MM.1S (cell line): ENCODE measurements around the gene TMEM45A.

Experiments used
- DNase-seq: peaks from one replicate; pipeline ENCODE4 v3.0.0-alpha.2; 2015
- H2AFZ ChIP-seq: fragments of 300-600 bp; sonication (generic); 2 replicates; pipeline ENCODE4 v1.6.0; 2016; ENCODE audit warnings: antibody characterized with exemption, low read length
- H3F3A ChIP-seq: fragments of 300-600 bp; sonication (generic); 2 replicates; pipeline ENCODE4 v1.6.1; 2016; ENCODE audit warnings: mild to moderate bottlenecking, antibody characterized with exemption, low read length, moderate library complexity, mixed read lengths; ENCODE audit not compliant: insufficient read depth
- H3K27ac ChIP-seq: fragments of 300-600 bp; sonication (generic); 2 replicates; pipeline ENCODE4 v1.5.1; 2016; ENCODE audit warnings: mild to moderate bottlenecking, low read length
- H3K27me3 ChIP-seq: fragments of 300-600 bp; sonication (generic); replicated peaks from 2 replicates; pipeline ENCODE4 v1.6.0; 2016; ENCODE audit warnings: low read length; ENCODE audit not compliant: insufficient read depth
- H3K36me3 ChIP-seq: fragments of 300-600 bp; sonication (generic); replicated peaks from 2 replicates; pipeline ENCODE4 v1.6.1; 2016; ENCODE audit warnings: mild to moderate bottlenecking, low read length, mixed read lengths; ENCODE audit not compliant: insufficient read depth
- H3K4me1 ChIP-seq: fragments of 300-600 bp; sonication (generic); 2 replicates; pipeline ENCODE4 v1.6.1; 2016; ENCODE audit warnings: low read length, mixed read lengths
- H3K4me2 ChIP-seq: fragments of 300-600 bp; sonication (generic); 2 replicates; pipeline ENCODE4 v1.6.0; 2016; ENCODE audit warnings: low read depth, low read length
- H3K4me3 ChIP-seq: fragments of 300-600 bp; sonication (generic); 2 replicates; pipeline ENCODE4 v1.5.1; 2016; ENCODE audit warnings: low read length, mixed read lengths
- H3K79me2 ChIP-seq: fragments of 300-600 bp; sonication (generic); 2 replicates; pipeline ENCODE4 v1.6.1; 2016; ENCODE audit warnings: mixed run types, low read length, mixed read lengths
- H3K9ac ChIP-seq: fragments of 300-600 bp; sonication (generic); 2 replicates; pipeline ENCODE4 v1.6.1; 2016; ENCODE audit warnings: low read length, mixed read lengths
- H3K9me2 ChIP-seq: fragments of 300-600 bp; sonication (generic); replicated peaks from 2 replicates; pipeline ENCODE4 v1.6.1; 2016; ENCODE audit warnings: mild to moderate bottlenecking, low read length, mixed read lengths; ENCODE audit not compliant: insufficient read depth
- H3K9me3 ChIP-seq: fragments of 300-600 bp; sonication (generic); replicated peaks from 2 replicates; pipeline ENCODE4 v1.6.1; 2016; ENCODE audit warnings: mild to moderate bottlenecking, low read length, mixed read lengths; ENCODE audit not compliant: insufficient read depth
- H4K20me1 ChIP-seq: fragments of 300-600 bp; sonication (generic); 2 replicates; pipeline ENCODE4 v1.6.1; 2016; ENCODE audit warnings: mild to moderate bottlenecking, low read length, moderate library complexity, mixed read lengths; ENCODE audit not compliant: insufficient read depth
- EZH2 ChIP-seq: fragments of 300-600 bp; sonication (generic); optimal IDR thresholded peaks from 2 replicates; pipeline ENCODE3; 2017; ENCODE audit warnings: low read depth, mild to moderate bottlenecking, antibody characterized with exemption, low read length, mixed read lengths
- EZH2phosphoT487 ChIP-seq: fragments of 300-600 bp; sonication (generic); IDR thresholded peaks from 2 replicates; pipeline ENCODE4 v1.6.1; 2018; ENCODE audit warnings: antibody characterized with exemption, low read length
- TF ChIP-seq, protein P1 (sequence below): fragments of 300-600 bp; sonication (generic); IDR thresholded peaks from 2 replicates; pipeline ENCODE4 v1.5.1; 2016; ENCODE audit warnings: antibody characterized with exemption, low read length, mixed read lengths

Gene TMEM45A

DNA sequence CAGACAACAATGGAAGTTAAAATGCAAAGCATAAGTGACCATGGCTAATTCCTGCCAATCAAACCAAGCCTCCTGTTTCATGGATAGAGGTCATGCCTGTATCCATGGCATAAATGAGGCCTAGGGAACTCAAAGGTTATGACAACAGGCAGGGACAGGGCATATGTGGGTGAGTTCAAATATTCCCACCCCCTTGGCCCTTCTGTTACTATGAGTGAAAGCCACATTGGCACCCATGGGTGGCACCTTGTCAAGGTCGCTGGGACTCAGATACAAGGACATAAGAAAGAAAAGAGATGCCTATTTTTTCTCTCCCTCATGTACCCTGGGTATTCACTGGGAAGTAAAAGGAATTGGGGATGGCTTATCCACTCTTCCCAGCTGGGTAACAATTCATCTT, 25.3 kb upstream of the TMEM45A start:
- H3K9ac ChIP-seq: no peak overlapping the region
- H3K9me2 ChIP-seq: no peaks in the 10 kb centered on the region
- H3K4me1 ChIP-seq: peaks cover 6% of the 10 kb centered on the region; the same call in 1 of the 2 replicates
- no peaks in the 10 kb centered on the region for H3K9me3 ChIP-seq
- no peaks in the 10 kb centered on the region for H4K20me1 ChIP-seq
- TF ChIP-seq EZH2 (no peak), EZH2phosphoT487 (no peak)
- TF ChIP-seq, protein P1, sequence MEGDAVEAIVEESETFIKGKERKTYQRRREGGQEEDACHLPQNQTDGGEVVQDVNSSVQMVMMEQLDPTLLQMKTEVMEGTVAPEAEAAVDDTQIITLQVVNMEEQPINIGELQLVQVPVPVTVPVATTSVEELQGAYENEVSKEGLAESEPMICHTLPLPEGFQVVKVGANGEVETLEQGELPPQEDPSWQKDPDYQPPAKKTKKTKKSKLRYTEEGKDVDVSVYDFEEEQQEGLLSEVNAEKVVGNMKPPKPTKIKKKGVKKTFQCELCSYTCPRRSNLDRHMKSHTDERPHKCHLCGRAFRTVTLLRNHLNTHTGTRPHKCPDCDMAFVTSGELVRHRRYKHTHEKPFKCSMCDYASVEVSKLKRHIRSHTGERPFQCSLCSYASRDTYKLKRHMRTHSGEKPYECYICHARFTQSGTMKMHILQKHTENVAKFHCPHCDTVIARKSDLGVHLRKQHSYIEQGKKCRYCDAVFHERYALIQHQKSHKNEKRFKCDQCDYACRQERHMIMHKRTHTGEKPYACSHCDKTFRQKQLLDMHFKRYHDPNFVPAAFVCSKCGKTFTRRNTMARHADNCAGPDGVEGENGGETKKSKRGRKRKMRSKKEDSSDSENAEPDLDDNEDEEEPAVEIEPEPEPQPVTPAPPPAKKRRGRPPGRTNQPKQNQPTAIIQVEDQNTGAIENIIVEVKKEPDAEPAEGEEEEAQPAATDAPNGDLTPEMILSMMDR: no peak
- H3K79me2 ChIP-seq: no peaks in the 10 kb centered on the region
- no peaks in the 10 kb centered on the region for H3F3A ChIP-seq
- H3K4me3 ChIP-seq: no peak overlapping the region
- peak overlapping the region; percentile 95; the same call in 1 of the 2 replicates for H2AFZ ChIP-seq
- H3K27me3 ChIP-seq: no peaks in the 10 kb centered on the region
- H3K27ac ChIP-seq: no peak overlapping the region
- H3K36me3 ChIP-seq: no peaks in the 10 kb centered on the region
- no peak for DNase-seq
- no peak overlapping the region for H3K4me2 ChIP-seq

GRCh38 chr3:100468676-100469075, 23.7 kb upstream of the TMEM45A start:
- Histone ChIP-seq H3K4me2 (no peak overlapping the region), H3K4me1 (peaks cover 6% of the 10 kb centered on the region; the same call in 1 of the 2 replicates), H3K9me2 (no peaks in the 10 kb centered on the region), H3K27me3 (no peaks in the 10 kb centered on the region), H3K4me3 (no peak overlapping the region), H4K20me1 (no peaks in the 10 kb centered on the region), H3K36me3 (no peaks in the 10 kb centered on the region), H3K9ac (no peak overlapping the region), H3K79me2 (no peaks in the 10 kb centered on the region), H3K9me3 (no peaks in the 10 kb centered on the region), H2AFZ (no peak overlapping the region), H3K27ac (no peak overlapping the region), H3F3A (no peaks in the 10 kb centered on the region)
- no peak for DNase-seq
- TF ChIP-seq EZH2: no peak
- TF ChIP-seq, protein P1: no peak
- no peak for TF ChIP-seq EZH2phosphoT487

GRCh38 chr3:100470951-100471350, 21.5 kb upstream of the TMEM45A start:
- Histone ChIP-seq H3K9me3 (no peaks in the 10 kb centered on the region), H3K9ac (no peak overlapping the region), H2AFZ (no peak overlapping the region), H3K36me3 (no peaks in the 10 kb centered on the region), H4K20me1 (no peaks in the 10 kb centered on the region), H3K79me2 (no peaks in the 10 kb centered on the region), H3F3A (no peaks in the 10 kb centered on the region), H3K4me3 (no peak overlapping the region), H3K4me1 (0 out of 2 replicates have a peak, but pooled peaks cover under 1% of the 10 kb centered on the region), H3K27ac (no peak overlapping the region), H3K4me2 (no peak overlapping the region), H3K9me2 (no peaks in the 10 kb centered on the region), H3K27me3 (no peaks in the 10 kb centered on the region)
- DNase-seq: no peak
- TF ChIP-seq, protein P1: no peak
- TF ChIP-seq EZH2phosphoT487 (no peak), EZH2 (no peak)
